MM.1S (cell line): ENCODE measurements around the gene F3.

Experiments used
- DNase-seq: peaks from one replicate; pipeline ENCODE4 v3.0.0-alpha.2; 2015
- H2AFZ ChIP-seq: fragments of 300-600 bp; sonication (generic); 2 replicates; pipeline ENCODE4 v1.6.0; 2016; ENCODE audit warnings: antibody characterized with exemption, low read length
- H3F3A ChIP-seq: fragments of 300-600 bp; sonication (generic); 2 replicates; pipeline ENCODE4 v1.6.1; 2016; ENCODE audit warnings: mild to moderate bottlenecking, antibody characterized with exemption, low read length, moderate library complexity, mixed read lengths; ENCODE audit not compliant: insufficient read depth
- H3K27ac ChIP-seq: fragments of 300-600 bp; sonication (generic); 2 replicates; pipeline ENCODE4 v1.5.1; 2016; ENCODE audit warnings: mild to moderate bottlenecking, low read length
- H3K27me3 ChIP-seq: fragments of 300-600 bp; sonication (generic); replicated peaks from 2 replicates; pipeline ENCODE4 v1.6.0; 2016; ENCODE audit warnings: low read length; ENCODE audit not compliant: insufficient read depth
- H3K36me3 ChIP-seq: fragments of 300-600 bp; sonication (generic); replicated peaks from 2 replicates; pipeline ENCODE4 v1.6.1; 2016; ENCODE audit warnings: mild to moderate bottlenecking, low read length, mixed read lengths; ENCODE audit not compliant: insufficient read depth
- H3K4me1 ChIP-seq: fragments of 300-600 bp; sonication (generic); 2 replicates; pipeline ENCODE4 v1.6.1; 2016; ENCODE audit warnings: low read length, mixed read lengths
- H3K4me2 ChIP-seq: fragments of 300-600 bp; sonication (generic); 2 replicates; pipeline ENCODE4 v1.6.0; 2016; ENCODE audit warnings: low read depth, low read length
- H3K4me3 ChIP-seq: fragments of 300-600 bp; sonication (generic); 2 replicates; pipeline ENCODE4 v1.5.1; 2016; ENCODE audit warnings: low read length, mixed read lengths
- H3K79me2 ChIP-seq: fragments of 300-600 bp; sonication (generic); 2 replicates; pipeline ENCODE4 v1.6.1; 2016; ENCODE audit warnings: mixed run types, low read length, mixed read lengths
- H3K9ac ChIP-seq: fragments of 300-600 bp; sonication (generic); 2 replicates; pipeline ENCODE4 v1.6.1; 2016; ENCODE audit warnings: low read length, mixed read lengths
- H3K9me2 ChIP-seq: fragments of 300-600 bp; sonication (generic); replicated peaks from 2 replicates; pipeline ENCODE4 v1.6.1; 2016; ENCODE audit warnings: mild to moderate bottlenecking, low read length, mixed read lengths; ENCODE audit not compliant: insufficient read depth
- H3K9me3 ChIP-seq: fragments of 300-600 bp; sonication (generic); replicated peaks from 2 replicates; pipeline ENCODE4 v1.6.1; 2016; ENCODE audit warnings: mild to moderate bottlenecking, low read length, mixed read lengths; ENCODE audit not compliant: insufficient read depth
- H4K20me1 ChIP-seq: fragments of 300-600 bp; sonication (generic); 2 replicates; pipeline ENCODE4 v1.6.1; 2016; ENCODE audit warnings: mild to moderate bottlenecking, low read length, moderate library complexity, mixed read lengths; ENCODE audit not compliant: insufficient read depth
- CTCF ChIP-seq: fragments of 300-600 bp; sonication (generic); IDR thresholded peaks from 2 replicates; pipeline ENCODE4 v1.5.1; 2016; ENCODE audit warnings: antibody characterized with exemption, low read length, mixed read lengths
- EZH2 ChIP-seq: fragments of 300-600 bp; sonication (generic); optimal IDR thresholded peaks from 2 replicates; pipeline ENCODE3; 2017; ENCODE audit warnings: low read depth, mild to moderate bottlenecking, antibody characterized with exemption, low read length, mixed read lengths
- EZH2phosphoT487 ChIP-seq: fragments of 300-600 bp; sonication (generic); IDR thresholded peaks from 2 replicates; pipeline ENCODE4 v1.6.1; 2018; ENCODE audit warnings: antibody characterized with exemption, low read length

F3 gene

GRCh38 chr1:94542088-94542870, 720 bp upstream of the F3 start:
- no peaks in the 10 kb centered on the region for H3K27me3 ChIP-seq
- no peaks in the 10 kb centered on the region for H3K9me3 ChIP-seq
- no peaks in the 10 kb centered on the region for H3K4me1 ChIP-seq
- peak overlapping the region; percentile 71 for H3K4me3 ChIP-seq
- no peaks in the 10 kb centered on the region for H3K36me3 ChIP-seq
- DNase-seq = peak; percentile 6
- peak overlapping the region; percentile 4; the same call in 1 of the 2 replicates for H3K27ac ChIP-seq
- H3K79me2 ChIP-seq = no peaks in the 10 kb centered on the region
- H2AFZ ChIP-seq = peak overlapping the region; percentile 67
- no peak for TF ChIP-seq EZH2
- no peak for TF ChIP-seq CTCF
- TF ChIP-seq EZH2phosphoT487 = no peak
- H3K9me2 ChIP-seq = no peaks in the 10 kb centered on the region
- no peaks in the 10 kb centered on the region for H3F3A ChIP-seq
- peak overlapping the region; percentile 42; the same call in 1 of the 2 replicates for H3K9ac ChIP-seq
- peak overlapping the region; percentile 70 for H3K4me2 ChIP-seq
- no peaks in the 10 kb centered on the region for H4K20me1 ChIP-seq

DNA sequence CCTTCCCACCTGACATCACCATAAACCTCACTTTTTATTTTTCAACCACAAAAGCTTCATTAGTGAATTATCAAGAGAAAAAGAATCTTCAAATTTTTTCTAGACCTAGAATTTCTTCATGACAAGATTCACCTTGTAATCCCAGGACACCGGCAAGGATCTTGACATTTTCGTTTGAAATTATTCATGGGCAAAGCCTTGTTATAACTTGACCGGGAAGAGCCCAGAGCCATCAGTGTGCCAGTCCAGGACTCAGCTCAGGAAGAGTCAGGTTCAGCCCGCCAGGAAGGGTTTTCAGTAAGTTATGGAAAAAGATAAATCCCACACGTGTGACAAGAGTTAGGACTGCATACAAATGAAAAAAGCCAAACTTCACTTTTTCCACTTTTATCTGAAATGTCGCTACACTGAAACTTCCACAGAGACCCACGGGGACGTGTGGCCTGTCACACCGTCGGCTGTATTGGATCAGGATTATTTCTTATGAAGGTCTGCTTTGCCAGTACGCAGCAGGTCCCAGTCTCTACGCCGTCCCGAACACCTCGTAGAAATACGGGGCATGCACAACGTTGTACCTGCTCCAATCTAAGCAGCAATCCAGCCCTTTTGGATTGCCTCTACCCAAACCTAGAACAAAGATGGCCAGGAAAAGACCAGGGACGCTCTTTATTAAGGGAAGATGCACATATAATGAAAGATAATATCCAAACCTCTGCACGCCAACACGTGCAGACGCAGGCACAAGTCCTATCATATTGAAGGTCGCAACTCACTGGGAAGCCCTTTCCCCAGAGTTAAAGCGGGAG, 916 bp downstream of the F3 start:
- Histone ChIP-seq H3K9me2 (no peaks in the 10 kb centered on the region), H3K9ac (no peak overlapping the region), H3F3A (no peaks in the 10 kb centered on the region), H3K79me2 (no peaks in the 10 kb centered on the region), H3K27ac (no peak overlapping the region), H3K4me2 (peak overlapping the region; percentile 52; the same call in 1 of the 2 replicates), H3K9me3 (no peaks in the 10 kb centered on the region), H2AFZ (peak overlapping the region; percentile 42; the same call in 1 of the 2 replicates), H3K4me3 (peak overlapping the region; percentile 61), H3K4me1 (no peaks in the 10 kb centered on the region), H4K20me1 (no peaks in the 10 kb centered on the region), H3K36me3 (no peaks in the 10 kb centered on the region), H3K27me3 (no peaks in the 10 kb centered on the region)
- DNase-seq = no peak
- TF ChIP-seq EZH2phosphoT487 (no peak), CTCF (no peak), EZH2 (no peak)

- Histone ChIP-seq H3K27me3 (no peaks in the 10 kb centered on the region), H3F3A (no peaks in the 10 kb centered on the region), H3K4me1 (no peaks in the 10 kb centered on the region), H3K9me2 (no peaks in the 10 kb centered on the region), H3K4me2 (no peak overlapping the region), H3K9me3 (no peaks in the 10 kb centered on the region), H3K4me3 (no peak overlapping the region), H3K79me2 (no peaks in the 10 kb centered on the region), H4K20me1 (no peaks in the 10 kb centered on the region), H3K36me3 (no peaks in the 10 kb centered on the region), H3K27ac (no peak overlapping the region), H2AFZ (no peak overlapping the region), H3K9ac (no peak overlapping the region)
- no peak for DNase-seq
- no peak for TF ChIP-seq CTCF
- no peak for TF ChIP-seq EZH2phosphoT487
- no peak for TF ChIP-seq EZH2
Measured at GRCh38 chr1:94539496-94539895, 2.1 kb downstream of the F3 start.
